Measurements from ENCODE around the gene ATRNL1.

ATRNL1 gene

GRCh38 chr10:115558252-115558651, 465.1 kb downstream of the ATRNL1 start:
- no peak for DNase-seq (ENCODE audit: low spot score)
- TF ChIP-seq CTCF (IDR thresholded peaks at IDR 0.05; ENCODE audit: extremely low read depth, missing control alignments), result no peak

GRCh38 chr10:115566867-115567266, 473.7 kb downstream of the ATRNL1 start:
- no peak for TF ChIP-seq CTCF (IDR thresholded peaks at IDR 0.05; ENCODE audit: extremely low read depth, missing control alignments)
- DNase-seq (ENCODE audit: low spot score), result no peak

GRCh38 chr10:115572740-115573455, 479.7 kb downstream of the ATRNL1 start:
- DNase-seq (ENCODE audit: low spot score), result peak; percentile 5
- no peak for TF ChIP-seq CTCF (IDR thresholded peaks at IDR 0.05; ENCODE audit: extremely low read depth, missing control alignments)

- no peak for TF ChIP-seq CTCF (IDR thresholded peaks at IDR 0.05; ENCODE audit: extremely low read depth, missing control alignments)
- DNase-seq (ENCODE audit: low spot score), result no peak
Measured at GRCh38 chr10:115580239-115580638, 487.1 kb downstream of the ATRNL1 start.

- DNase-seq (ENCODE audit: low spot score), result no peak
- TF ChIP-seq CTCF (IDR thresholded peaks at IDR 0.05; ENCODE audit: extremely low read depth, missing control alignments), result no peak
Measured at GRCh38 chr10:115593060-115593459, 499.9 kb downstream of the ATRNL1 start.

- TF ChIP-seq CTCF (IDR thresholded peaks at IDR 0.05; ENCODE audit: extremely low read depth, missing control alignments), result no peak
- no peak for DNase-seq (ENCODE audit: low spot score)
Measured at GRCh38 chr10:115604627-115605026, 511.5 kb downstream of the ATRNL1 start.

- no peak for DNase-seq (ENCODE audit: low spot score)
- no peak for TF ChIP-seq CTCF (IDR thresholded peaks at IDR 0.05; ENCODE audit: extremely low read depth, missing control alignments)
Measured at GRCh38 chr10:115606086-115606485, 512.9 kb downstream of the ATRNL1 start.
